KMS-11 (cell line): ENCODE data around the gene APBA3.

ENCODE experiments used
- H2AFZ ChIP-seq: fragments of 200-600 bp; sonication (generic); 2 replicates; pipeline ENCODE4 v1.6.1; 2016; ENCODE audit warnings: antibody characterized with exemption, mixed run types, low read depth
- H3K27ac ChIP-seq: fragments of 200-600 bp; sonication (generic); 2 replicates; pipeline ENCODE4 v1.6.1; 2016; ENCODE audit warnings: mild to moderate bottlenecking, mixed run types
- H3K27me3 ChIP-seq: fragments of 200-600 bp; sonication (generic); 2 replicates; pipeline ENCODE4 v1.6.1; 2017; ENCODE audit warnings: mild to moderate bottlenecking, low read depth, mixed run types, moderate library complexity; ENCODE audit not compliant: insufficient read depth
- H3K36me3 ChIP-seq: fragments of 200-600 bp; sonication (generic); 2 replicates; pipeline ENCODE4 v1.6.1; 2017; ENCODE audit warnings: mild to moderate bottlenecking, mixed run types; ENCODE audit not compliant: insufficient read depth
- H3K4me1 ChIP-seq: fragments of 200-600 bp; sonication (generic); 2 replicates; pipeline ENCODE4 v1.6.1; 2016; ENCODE audit warnings: mild to moderate bottlenecking, low read depth, mixed run types; ENCODE audit not compliant: poor library complexity, severe bottlenecking
- H3K4me2 ChIP-seq: fragments of 200-600 bp; sonication (generic); 2 replicates; pipeline ENCODE4 v1.7.0; 2016; ENCODE audit warnings: mild to moderate bottlenecking, mixed run types
- H3K4me3 ChIP-seq: fragments of 200-600 bp; sonication (generic); IDR thresholded peaks from 2 replicates; pipeline ENCODE4 v1.6.1; 2017; ENCODE audit warnings: low read depth, low read length, mixed read lengths; ENCODE audit not compliant: insufficient read depth
- H3K79me2 ChIP-seq: fragments of 200-600 bp; sonication (generic); 2 replicates; pipeline ENCODE4 v1.6.1; 2016; ENCODE audit warnings: low read depth, mixed run types; ENCODE audit not compliant: insufficient read depth
- H3K9ac ChIP-seq: fragments of 200-600 bp; sonication (generic); 2 replicates; pipeline ENCODE4 v1.6.1; 2016; ENCODE audit warnings: mild to moderate bottlenecking, mixed run types
- H4K20me1 ChIP-seq: fragments of 200-600 bp; sonication (generic); 2 replicates; pipeline ENCODE4 v1.6.1; 2016; ENCODE audit warnings: mild to moderate bottlenecking, mixed run types; ENCODE audit not compliant: insufficient read depth
- TF ChIP-seq, protein P1 (sequence below): fragments of 200-600 bp; sonication (generic); conservative IDR thresholded peaks from 2 replicates; pipeline ENCODE4 v1.6.1; 2017; ENCODE audit warnings: low read depth, mild to moderate bottlenecking, antibody characterized with exemption, low read length, moderate library complexity, mixed read lengths

Gene APBA3

DNA sequence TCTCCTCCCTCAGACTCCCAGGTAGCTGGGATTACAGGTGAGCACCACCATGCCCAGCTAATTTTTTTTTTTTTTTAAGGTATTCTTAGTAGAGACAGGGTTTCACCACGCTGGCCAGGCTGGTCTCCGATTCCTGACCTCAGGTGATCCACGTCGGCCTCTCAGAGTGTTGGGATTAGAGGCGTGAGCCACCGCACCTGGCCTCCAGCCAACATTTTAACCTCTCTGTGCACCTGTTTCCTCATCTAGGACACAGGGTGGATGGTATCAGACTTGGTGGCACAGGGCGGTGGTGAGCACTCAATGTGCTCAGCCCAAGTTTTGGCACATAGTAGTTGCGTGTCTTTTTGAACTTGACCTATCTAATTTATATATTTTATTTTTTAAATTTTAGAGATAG, 12.5 kb downstream of the APBA3 start:
- TF ChIP-seq, protein P1, sequence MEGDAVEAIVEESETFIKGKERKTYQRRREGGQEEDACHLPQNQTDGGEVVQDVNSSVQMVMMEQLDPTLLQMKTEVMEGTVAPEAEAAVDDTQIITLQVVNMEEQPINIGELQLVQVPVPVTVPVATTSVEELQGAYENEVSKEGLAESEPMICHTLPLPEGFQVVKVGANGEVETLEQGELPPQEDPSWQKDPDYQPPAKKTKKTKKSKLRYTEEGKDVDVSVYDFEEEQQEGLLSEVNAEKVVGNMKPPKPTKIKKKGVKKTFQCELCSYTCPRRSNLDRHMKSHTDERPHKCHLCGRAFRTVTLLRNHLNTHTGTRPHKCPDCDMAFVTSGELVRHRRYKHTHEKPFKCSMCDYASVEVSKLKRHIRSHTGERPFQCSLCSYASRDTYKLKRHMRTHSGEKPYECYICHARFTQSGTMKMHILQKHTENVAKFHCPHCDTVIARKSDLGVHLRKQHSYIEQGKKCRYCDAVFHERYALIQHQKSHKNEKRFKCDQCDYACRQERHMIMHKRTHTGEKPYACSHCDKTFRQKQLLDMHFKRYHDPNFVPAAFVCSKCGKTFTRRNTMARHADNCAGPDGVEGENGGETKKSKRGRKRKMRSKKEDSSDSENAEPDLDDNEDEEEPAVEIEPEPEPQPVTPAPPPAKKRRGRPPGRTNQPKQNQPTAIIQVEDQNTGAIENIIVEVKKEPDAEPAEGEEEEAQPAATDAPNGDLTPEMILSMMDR = no peak
- Histone ChIP-seq H3K4me1 (no peaks in the 10 kb centered on the region), H3K79me2 (no peaks in the 10 kb centered on the region), H3K9ac (no peak overlapping the region), H4K20me1 (no peaks in the 10 kb centered on the region), H3K36me3 (no peaks in the 10 kb centered on the region), H3K4me3 (no peak overlapping the region), H3K27ac (no peak overlapping the region), H3K27me3 (0 out of 2 replicates have a peak, but pooled peaks cover 2% of the 10 kb centered on the region), H3K4me2 (no peak overlapping the region), H2AFZ (no peak overlapping the region)

DNA sequence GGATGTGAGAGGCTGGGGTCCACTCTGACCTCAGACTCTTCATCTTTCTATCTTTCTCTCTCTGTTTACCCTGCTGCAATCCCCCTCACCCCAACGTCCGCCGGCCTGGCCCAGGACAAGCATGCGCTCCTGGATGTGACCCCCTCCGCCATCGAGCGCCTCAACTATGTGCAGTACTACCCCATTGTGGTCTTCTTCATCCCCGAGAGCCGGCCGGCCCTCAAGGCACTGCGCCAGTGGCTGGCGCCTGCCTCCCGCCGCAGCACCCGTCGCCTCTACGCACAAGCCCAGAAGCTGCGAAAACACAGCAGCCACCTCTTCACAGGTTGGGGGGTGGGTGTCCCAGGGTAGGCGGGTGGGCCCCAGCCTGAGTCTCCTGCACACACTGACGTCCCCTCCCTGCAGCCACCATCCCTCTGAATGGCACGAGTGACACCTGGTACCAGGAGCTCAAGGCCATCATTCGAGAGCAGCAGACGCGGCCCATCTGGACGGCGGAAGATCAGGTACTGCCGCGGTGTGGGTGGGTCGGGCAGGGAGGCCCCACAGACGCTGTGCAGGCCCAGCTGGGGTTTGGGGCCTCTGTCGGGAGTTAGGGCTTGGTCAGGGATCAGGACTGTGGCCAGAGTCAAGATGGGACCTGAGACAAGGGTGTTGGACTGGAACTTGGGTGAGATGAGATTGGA, 15.0 kb downstream of the APBA3 start:
- Histone ChIP-seq H3K27me3 (peaks cover 4% of the 10 kb centered on the region; the same call in 1 of the 2 replicates), H3K9ac (no peak overlapping the region), H3K4me1 (no peaks in the 10 kb centered on the region), H3K27ac (no peak overlapping the region), H3K36me3 (no peaks in the 10 kb centered on the region), H3K4me2 (no peak overlapping the region), H4K20me1 (no peaks in the 10 kb centered on the region), H3K79me2 (no peaks in the 10 kb centered on the region), H2AFZ (no peak overlapping the region), H3K4me3 (no peak overlapping the region)
- TF ChIP-seq, protein P1 = no peak

DNA sequence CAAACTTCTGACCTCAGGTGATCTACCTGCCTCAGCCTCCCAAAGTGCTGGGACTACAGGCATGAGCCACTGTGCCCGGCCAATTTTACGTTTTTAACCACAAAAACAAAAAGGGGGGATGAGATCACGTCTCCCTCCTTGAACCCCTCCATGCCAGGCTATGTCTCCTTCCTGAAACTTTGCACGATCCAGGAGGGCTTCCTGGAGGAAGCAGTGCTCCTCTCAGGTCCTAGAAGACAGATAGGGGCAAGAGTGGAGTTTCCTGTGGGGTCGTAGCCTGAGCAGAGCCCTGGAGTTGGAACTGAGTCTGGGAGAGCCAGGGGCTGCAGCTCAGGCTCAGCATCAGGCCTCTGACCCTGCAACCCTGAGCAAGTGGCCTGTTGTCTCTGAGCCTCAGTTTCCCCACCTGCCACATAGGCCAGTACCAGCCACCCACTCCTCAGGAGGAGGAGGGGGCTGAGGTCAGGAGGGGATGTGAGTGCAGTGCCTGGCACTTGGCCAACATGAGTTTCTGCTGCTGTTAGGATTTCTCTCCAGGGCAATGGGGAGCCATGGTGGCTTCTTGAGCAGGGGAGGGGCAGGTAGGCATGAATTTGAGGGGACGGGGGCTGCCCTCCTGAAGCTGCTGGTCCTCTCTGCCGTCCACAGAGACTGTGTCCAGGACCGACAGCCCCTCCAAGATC, 16.0 kb downstream of the APBA3 start:
- peaks cover 10% of the 10 kb centered on the region; the same call in 1 of the 2 replicates for H3K27me3 ChIP-seq

DNA sequence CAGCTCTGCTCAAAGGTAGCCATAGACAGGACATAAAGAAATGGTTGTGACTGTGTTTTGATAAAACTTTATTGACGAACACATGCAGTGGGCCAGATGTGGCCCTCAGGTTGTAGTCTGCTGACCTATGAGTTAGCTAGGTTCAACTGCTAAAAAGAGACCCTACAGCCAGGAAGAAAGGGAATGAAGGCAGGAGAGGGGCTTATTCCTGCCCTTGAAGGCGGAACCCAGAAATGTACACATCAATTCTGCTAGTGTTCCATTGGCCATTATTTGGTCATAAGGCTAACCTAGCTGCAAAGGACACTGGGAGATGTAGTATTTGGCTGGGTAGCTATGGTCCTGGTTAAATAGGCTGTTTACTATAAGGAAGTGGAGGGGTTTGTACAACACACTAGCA, 18.0 kb downstream of the APBA3 start:
- H3K4me3 ChIP-seq = no peak overlapping the region
- H4K20me1 ChIP-seq = no peaks in the 10 kb centered on the region
- H3K27ac ChIP-seq = no peak overlapping the region
- TF ChIP-seq, protein P1 = no peak
- no peaks in the 10 kb centered on the region for H3K79me2 ChIP-seq
- no peak overlapping the region for H3K4me2 ChIP-seq
- no peak overlapping the region for H2AFZ ChIP-seq
- no peaks in the 10 kb centered on the region for H3K4me1 ChIP-seq
- peaks cover 16% of the 10 kb centered on the region for H3K27me3 ChIP-seq
- H3K36me3 ChIP-seq = no peaks in the 10 kb centered on the region
- no peak overlapping the region for H3K9ac ChIP-seq

More for the DNA sequence above, 16.0 kb downstream of the APBA3 start:
- TF ChIP-seq, protein P1 = no peak
- Histone ChIP-seq H3K4me2 (no peak overlapping the region), H3K4me1 (no peaks in the 10 kb centered on the region), H3K27ac (no peak overlapping the region), H3K9ac (no peak overlapping the region), H3K36me3 (no peaks in the 10 kb centered on the region), H4K20me1 (no peaks in the 10 kb centered on the region), H3K4me3 (no peak overlapping the region), H3K79me2 (no peaks in the 10 kb centered on the region), H2AFZ (no peak overlapping the region)
